HAP-1 (cell line): ENCODE results near the gene MCTP1.

Source experiments
- DNase-seq, 2 experiments: peaks; one replicate each; pipeline ENCODE4 v3.0.0-alpha.2; 2016 to 2020; ENCODE audit warnings: low spot score in 2 of 2
- H3K27me3 ChIP-seq: fragments of 250-450 bp; sonication (Bioruptor Pico); 2 replicates; pipeline ENCODE4 v1.5.1; 2020; ENCODE audit warnings: low read depth, mild to moderate bottlenecking, moderate library complexity
- H3K36me3 ChIP-seq: fragments of 250-450 bp; sonication (Bioruptor Pico); replicated peaks from 2 replicates; pipeline ENCODE4 v1.5.1; 2020; ENCODE audit warnings: mild to moderate bottlenecking
- H3K4me1 ChIP-seq: fragments of 250-450 bp; sonication (Bioruptor Pico); 2 replicates; pipeline ENCODE4 v1.5.1; 2020; ENCODE audit warnings: mild to moderate bottlenecking
- H3K4me3 ChIP-seq: fragments of 250-450 bp; sonication (Bioruptor Pico); 2 replicates; pipeline ENCODE4 v1.5.1; 2020; ENCODE audit warnings: mild to moderate bottlenecking, moderate library complexity
- H3K9me3 ChIP-seq: fragments of 250-450 bp; sonication (Bioruptor Pico); 2 replicates; pipeline ENCODE4 v1.5.1; 2020; ENCODE audit warnings: mild to moderate bottlenecking, moderate library complexity
- in situ Hi-C: fragments of 300-500 bp; cut with MboI; formaldehyde crosslinking; loops from 3 replicates; pipeline ENCODE4 v1.14.3; 2020; ENCODE audit warnings: low sequenced_read_pairs, inconsistent platforms, mixed read lengths

Gene MCTP1

GRCh38 chr5:95060098-95060497, 224.8 kb downstream of the MCTP1 start:
- no peaks in the 10 kb centered on the region for H3K27me3 ChIP-seq
- H3K4me1 ChIP-seq: peaks cover 11% of the 10 kb centered on the region
- in situ Hi-C loops: no loop called here
- no peak for DNase-seq
- no peaks in the 10 kb centered on the region for H3K9me3 ChIP-seq
- H3K36me3 ChIP-seq: no peaks in the 10 kb centered on the region
- H3K4me3 ChIP-seq: no peak overlapping the region

GRCh38 chr5:95059636-95060035, 225.3 kb downstream of the MCTP1 start:
- peaks cover 11% of the 10 kb centered on the region for H3K4me1 ChIP-seq
- H3K27me3 ChIP-seq: no peaks in the 10 kb centered on the region
- no peak overlapping the region for H3K4me3 ChIP-seq
- H3K9me3 ChIP-seq: no peaks in the 10 kb centered on the region
- in situ Hi-C loops: no loop called here
- no peak for DNase-seq
- no peaks in the 10 kb centered on the region for H3K36me3 ChIP-seq

GRCh38 chr5:95057615-95058014, 227.3 kb downstream of the MCTP1 start:
- Histone ChIP-seq H3K4me3 (no peak overlapping the region), H3K9me3 (no peaks in the 10 kb centered on the region), H3K4me1 (peaks cover 11% of the 10 kb centered on the region), H3K36me3 (no peaks in the 10 kb centered on the region), H3K27me3 (no peaks in the 10 kb centered on the region)
- peak in 1 of 2 experiments; percentile 13 for DNase-seq
- in situ Hi-C loops: no loop called here

GRCh38 chr5:95053253-95053652, 231.6 kb downstream of the MCTP1 start:
- Histone ChIP-seq H3K36me3 (no peaks in the 10 kb centered on the region), H3K9me3 (no peaks in the 10 kb centered on the region), H3K27me3 (no peaks in the 10 kb centered on the region), H3K4me3 (no peak overlapping the region), H3K4me1 (peaks cover 10% of the 10 kb centered on the region)
- DNase-seq: no peak
- in situ Hi-C loops: no loop called here

GRCh38 chr5:95050708-95051107, 234.2 kb downstream of the MCTP1 start:
- H3K4me1 ChIP-seq: no peaks in the 10 kb centered on the region
- in situ Hi-C loops: no loop called here
- H3K9me3 ChIP-seq: no peaks in the 10 kb centered on the region
- H3K36me3 ChIP-seq: no peaks in the 10 kb centered on the region
- no peak for DNase-seq
- no peaks in the 10 kb centered on the region for H3K27me3 ChIP-seq
- no peak overlapping the region for H3K4me3 ChIP-seq

GRCh38 chr5:95048628-95049027, 236.3 kb downstream of the MCTP1 start:
- Histone ChIP-seq H3K4me3 (no peak overlapping the region), H3K36me3 (no peaks in the 10 kb centered on the region), H3K4me1 (no peaks in the 10 kb centered on the region), H3K27me3 (no peaks in the 10 kb centered on the region), H3K9me3 (no peaks in the 10 kb centered on the region)
- in situ Hi-C loops: no loop called here
- DNase-seq: no peak

GRCh38 chr5:95045181-95045965, 239.5 kb downstream of the MCTP1 start:
- Histone ChIP-seq H3K9me3 (no peaks in the 10 kb centered on the region), H3K4me3 (no peak overlapping the region), H3K27me3 (no peaks in the 10 kb centered on the region), H3K4me1 (peaks cover 3% of the 10 kb centered on the region; the same call in 1 of the 2 replicates), H3K36me3 (no peaks in the 10 kb centered on the region)
- DNase-seq: no peak
- in situ Hi-C loops: no loop called here

- Histone ChIP-seq H3K27me3 (no peaks in the 10 kb centered on the region), H3K9me3 (no peaks in the 10 kb centered on the region), H3K4me1 (peaks cover 3% of the 10 kb centered on the region; the same call in 1 of the 2 replicates), H3K36me3 (no peaks in the 10 kb centered on the region), H3K4me3 (no peak overlapping the region)
- in situ Hi-C loops: no loop called here
- DNase-seq: peak in 1 of 2 experiments; percentile 14
Observed at GRCh38 chr5:95044096-95044495, 240.8 kb downstream of the MCTP1 start.

- H3K27me3 ChIP-seq: no peaks in the 10 kb centered on the region
- H3K36me3 ChIP-seq: no peaks in the 10 kb centered on the region
- no peaks in the 10 kb centered on the region for H3K9me3 ChIP-seq
- peak; percentile 33 to 56 for DNase-seq
- in situ Hi-C loops: no loop called here
- H3K4me1 ChIP-seq: peaks cover 3% of the 10 kb centered on the region; the same call in 1 of the 2 replicates
- no peak overlapping the region for H3K4me3 ChIP-seq
Observed at GRCh38 chr5:95043648-95044047, 241.2 kb downstream of the MCTP1 start.

GRCh38 chr5:95043234-95043633, 241.7 kb downstream of the MCTP1 start:
- no peaks in the 10 kb centered on the region for H3K9me3 ChIP-seq
- in situ Hi-C loops: no loop called here
- H3K4me3 ChIP-seq: no peak overlapping the region
- no peaks in the 10 kb centered on the region for H3K36me3 ChIP-seq
- peaks cover 3% of the 10 kb centered on the region; the same call in 1 of the 2 replicates for H3K4me1 ChIP-seq
- H3K27me3 ChIP-seq: no peaks in the 10 kb centered on the region
- peak; percentile 9 to 11 for DNase-seq

- no peak for DNase-seq
- no peaks in the 10 kb centered on the region for H3K36me3 ChIP-seq
- no peak overlapping the region for H3K4me3 ChIP-seq
- no peaks in the 10 kb centered on the region for H3K27me3 ChIP-seq
- H3K4me1 ChIP-seq: peaks cover 3% of the 10 kb centered on the region; the same call in 1 of the 2 replicates
- no peaks in the 10 kb centered on the region for H3K9me3 ChIP-seq
- in situ Hi-C loops: no loop called here
Observed at GRCh38 chr5:95042037-95042436, 242.9 kb downstream of the MCTP1 start.

GRCh38 chr5:95035891-95036685, 248.8 kb downstream of the MCTP1 start:
- Histone ChIP-seq H3K9me3 (no peaks in the 10 kb centered on the region), H3K27me3 (no peaks in the 10 kb centered on the region), H3K4me3 (no peak overlapping the region), H3K36me3 (no peaks in the 10 kb centered on the region), H3K4me1 (no peaks in the 10 kb centered on the region)
- in situ Hi-C loops: no loop called here
- DNase-seq: no peak

GRCh38 chr5:95032801-95033200, 252.1 kb downstream of the MCTP1 start:
- Histone ChIP-seq H3K27me3 (no peaks in the 10 kb centered on the region), H3K4me3 (no peak overlapping the region), H3K4me1 (no peaks in the 10 kb centered on the region), H3K36me3 (no peaks in the 10 kb centered on the region), H3K9me3 (no peaks in the 10 kb centered on the region)
- in situ Hi-C loops: no loop called here
- no peak for DNase-seq
